Body of pancreas (tissue), 4 donors: ENCODE measurements around the gene NSD2. TPM values are rescaled to one million over a fixed set of nuclear protein-coding genes. Genes with fewer than 3 reads are reported as not detected.

Experiments used
- ATAC-seq: fragments of 150-250 bp; one replicate; pipeline ENCODE4 v1.9.1; 2016
- DNase-seq, 4 donors: peaks; one replicate each; pipeline ENCODE4 v3.0.0-alpha.2; 2019
- H3K27ac ChIP-seq, 4 donors: fragments of 200-600 bp; sonication (generic); 1 replicate in 3 of 4; 2 replicates in 1 of 4; pipeline versions ENCODE4 v1.5.1 to v1.6.1; 2016 to 2019; ENCODE audit warnings: mild to moderate bottlenecking in 1 of 4, mixed read lengths in 1 of 4, moderate library complexity in 1 of 4
- H3K27me3 ChIP-seq, 2 donors: fragments of 200-600 bp; sonication (generic); one replicate each; pipeline ENCODE4 v1.6.0; 2016; ENCODE audit warnings: mild to moderate bottlenecking in 1 of 2
- H3K36me3 ChIP-seq, 2 donors: fragments of 200-600 bp; sonication (generic); replicated peaks in 1 of 2; 2 replicates each; pipeline ENCODE4 v1.5.1; 2016; ENCODE audit warnings: low read depth in 2 of 2; ENCODE audit not compliant: insufficient read depth in 1 of 2
- H3K4me1 ChIP-seq: fragments of 200-600 bp; sonication (generic); one replicate; pipeline ENCODE4 v1.6.0; 2016
- H3K4me3 ChIP-seq, 2 donors: fragments of 200-600 bp; sonication (generic); 1 replicate in 1 of 2; 2 replicates in 1 of 2; pipeline ENCODE4 v1.5.1; 2016 to 2019
- H3K9me3 ChIP-seq, 3 donors: fragments of 200-600 bp; sonication (generic); 1 replicate in 2 of 3; 2 replicates in 1 of 3; pipeline ENCODE4 v1.5.1; 2016
- POLR2A ChIP-seq, 3 donors: fragments of 450-650 bp; IDR thresholded peaks; one replicate each; pipeline ENCODE4 v1.6.1; 2016; ENCODE audit warnings: antibody characterized with exemption in 3 of 3, mild to moderate bottlenecking in 2 of 3
- WGBS, 2 donors: methylation state at CpG; one replicate each; pipeline ENCODE4 v1.1.5; 2017; 5-methylcytosine and 5-hydroxymethylcytosine counted together
- intact Hi-C: fragments of 100-400 bp; cut with DNase I; formaldehyde crosslinking; loops from one replicate; pipeline ENCODE4 v1.15.1; 2023
- total RNA-seq, 2 donors: library from RNA; depleted of rRNA; stranded (reverse); fragments of >200 nt; gene quantifications; one replicate each; pipeline ENCODE4 v1.1.0, GENCODE V29; 2016
- TF ChIP-seq, protein P1 (sequence below), 7 experiments: fragments of 450-650 bp in 4 of 7; fragments of 200-600 bp in 3 of 7; sonication (generic) in 3 of 7; IDR thresholded peaks; one replicate each; pipeline ENCODE4 v1.5.1; 2016 to 2019; ENCODE audit warnings: antibody characterized with exemption in 7 of 7

The NSD2 gene
- total RNA-seq, 2 donors from 2014 or later: 38.1 to 40.2 TPM

GRCh38 chr4:1974840-1975239 lies 103.6 kb downstream of the NSD2 start:
- no peak for DNase-seq
- H3K9me3 ChIP-seq: no peaks in the 10 kb centered on the region

DNA sequence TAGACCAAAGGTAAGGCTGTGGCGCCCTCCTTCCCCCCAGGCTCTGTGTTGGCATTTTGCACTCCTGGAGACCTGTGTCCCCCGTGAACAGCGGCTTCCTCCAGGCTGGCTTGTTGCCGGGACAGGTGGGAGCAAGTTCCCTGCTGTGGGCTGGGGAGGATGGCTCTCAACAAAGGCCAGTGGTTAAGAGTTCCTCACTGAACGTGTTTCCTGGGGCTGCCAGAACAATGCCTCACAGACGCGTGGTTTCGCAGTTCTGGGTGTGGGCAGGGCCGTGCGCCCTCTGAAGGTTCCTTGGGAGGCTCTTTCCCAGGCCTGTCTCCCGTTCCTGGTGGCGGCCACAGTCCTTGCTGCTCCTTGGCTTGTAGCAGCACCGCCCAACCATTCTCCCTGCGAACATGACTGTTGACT lies 104.2 kb downstream of the NSD2 start:
- no peak overlapping the region for H3K4me3 ChIP-seq
- intact Hi-C loops: no loop called here
- ATAC-seq: no peak
- DNase-seq: peak in 1 of 4 donors; percentile 4
- no peaks in the 10 kb centered on the region for H3K4me1 ChIP-seq
- H3K36me3 ChIP-seq: peaks cover 0 to 13% of the 10 kb centered on the region in 2 donors
- H3K27ac ChIP-seq: no peak overlapping the region
- no peaks in the 10 kb centered on the region for H3K27me3 ChIP-seq
- no peaks in the 10 kb centered on the region for H3K9me3 ChIP-seq
- no peak for TF ChIP-seq POLR2A (IDR thresholded peaks at IDR 0.05)
- TF ChIP-seq, protein P1, sequence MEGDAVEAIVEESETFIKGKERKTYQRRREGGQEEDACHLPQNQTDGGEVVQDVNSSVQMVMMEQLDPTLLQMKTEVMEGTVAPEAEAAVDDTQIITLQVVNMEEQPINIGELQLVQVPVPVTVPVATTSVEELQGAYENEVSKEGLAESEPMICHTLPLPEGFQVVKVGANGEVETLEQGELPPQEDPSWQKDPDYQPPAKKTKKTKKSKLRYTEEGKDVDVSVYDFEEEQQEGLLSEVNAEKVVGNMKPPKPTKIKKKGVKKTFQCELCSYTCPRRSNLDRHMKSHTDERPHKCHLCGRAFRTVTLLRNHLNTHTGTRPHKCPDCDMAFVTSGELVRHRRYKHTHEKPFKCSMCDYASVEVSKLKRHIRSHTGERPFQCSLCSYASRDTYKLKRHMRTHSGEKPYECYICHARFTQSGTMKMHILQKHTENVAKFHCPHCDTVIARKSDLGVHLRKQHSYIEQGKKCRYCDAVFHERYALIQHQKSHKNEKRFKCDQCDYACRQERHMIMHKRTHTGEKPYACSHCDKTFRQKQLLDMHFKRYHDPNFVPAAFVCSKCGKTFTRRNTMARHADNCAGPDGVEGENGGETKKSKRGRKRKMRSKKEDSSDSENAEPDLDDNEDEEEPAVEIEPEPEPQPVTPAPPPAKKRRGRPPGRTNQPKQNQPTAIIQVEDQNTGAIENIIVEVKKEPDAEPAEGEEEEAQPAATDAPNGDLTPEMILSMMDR (IDR thresholded peaks at IDR 0.05): no peak
- WGBS, 2 donors: 88 to 97% methylated on average over 12 to 14 of the region's 14 CpGs

More at GRCh38 chr4:1974840-1975239, 103.6 kb downstream of the NSD2 start:
- Histone ChIP-seq H3K4me1 (no peaks in the 10 kb centered on the region), H3K27me3 (no peaks in the 10 kb centered on the region), H3K27ac (no peak overlapping the region), H3K36me3 (peaks cover 0 to 13% of the 10 kb centered on the region in 2 donors), H3K4me3 (no peak overlapping the region)
- intact Hi-C loops: no loop called here
- TF ChIP-seq, protein P1 (IDR thresholded peaks at IDR 0.05): no peak
- TF ChIP-seq POLR2A (IDR thresholded peaks at IDR 0.05): no peak
- 89 to 94% methylated on average over 8 of the region's 8 CpGs for WGBS, 2 donors
- ATAC-seq: no peak

DNA sequence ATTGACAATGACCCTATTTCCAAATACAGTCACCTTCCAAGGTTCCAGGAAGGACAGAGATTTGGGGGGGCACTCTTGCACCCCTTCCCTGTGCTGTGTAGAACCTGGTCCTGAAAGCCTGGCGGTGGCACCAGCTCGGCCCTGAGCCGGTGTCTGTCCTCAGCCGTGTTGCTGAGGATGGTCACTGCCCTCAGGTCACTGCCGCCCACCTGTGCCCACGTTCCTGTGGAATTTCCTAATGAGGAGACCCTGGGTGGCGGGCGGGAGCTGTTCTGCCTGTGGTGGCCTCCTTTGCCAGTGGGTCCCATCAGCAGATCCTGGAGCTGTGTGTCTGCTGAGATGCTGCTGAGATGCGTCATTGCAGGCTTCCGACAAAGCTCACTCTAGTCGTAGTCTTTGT lies 104.7 kb downstream of the NSD2 start:
- Histone ChIP-seq H3K9me3 (no peaks in the 10 kb centered on the region), H3K4me3 (no peak overlapping the region), H3K27me3 (no peaks in the 10 kb centered on the region), H3K27ac (no peak overlapping the region), H3K36me3 (peaks cover 0 to 13% of the 10 kb centered on the region in 2 donors), H3K4me1 (no peaks in the 10 kb centered on the region)
- 96 to 97% methylated on average over 11 of the region's 11 CpGs for WGBS, 2 donors
- peak in 1 of 4 donors; percentile 5 for DNase-seq
- ATAC-seq: no peak
- no peak for TF ChIP-seq POLR2A (IDR thresholded peaks at IDR 0.05)
- TF ChIP-seq, protein P1 (IDR thresholded peaks at IDR 0.05): no peak
- intact Hi-C loops: no loop called here

DNA sequence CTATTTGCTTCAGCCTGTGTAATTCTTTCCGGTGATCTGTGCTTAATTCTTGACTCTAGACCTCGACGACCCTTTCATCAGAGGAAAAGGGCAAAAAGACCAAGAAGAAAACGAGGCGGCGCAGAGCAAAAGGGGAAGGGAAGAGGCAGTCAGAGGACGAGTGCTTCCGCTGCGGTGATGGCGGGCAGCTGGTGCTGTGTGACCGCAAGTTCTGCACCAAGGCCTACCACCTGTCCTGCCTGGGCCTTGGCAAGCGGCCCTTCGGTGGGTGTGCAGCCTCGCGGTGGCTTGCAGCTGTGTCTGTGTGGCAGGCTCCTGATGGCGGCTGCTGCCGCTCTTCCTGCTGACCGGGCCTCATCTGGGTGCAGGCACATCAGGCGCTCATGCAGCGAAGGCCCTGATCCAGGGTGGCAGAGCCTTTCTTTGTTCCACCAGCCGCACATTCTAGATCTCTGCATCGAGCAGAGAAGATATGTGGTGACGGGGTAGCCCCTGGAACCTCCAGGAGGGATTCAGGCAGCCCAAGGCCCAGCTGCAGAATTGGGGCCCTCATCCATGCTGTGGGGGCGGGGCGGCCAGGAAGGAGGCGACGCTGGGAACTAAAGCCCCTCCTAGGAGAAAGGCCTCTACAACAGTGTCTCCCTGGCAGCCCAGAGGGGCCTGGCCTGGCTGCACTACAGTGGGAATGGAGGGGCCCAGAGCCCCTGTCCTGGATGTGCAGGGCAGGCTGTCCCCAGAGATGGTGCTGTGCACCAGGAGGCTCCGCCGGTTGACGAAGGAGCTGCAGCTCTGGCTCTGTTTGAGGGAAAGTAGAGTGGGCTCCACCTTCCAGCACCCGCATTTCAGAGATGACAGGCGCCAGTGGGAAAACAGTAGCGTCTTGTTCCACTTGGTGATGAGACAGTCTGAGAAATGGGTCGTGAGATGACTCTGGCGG lies 105.5 kb downstream of the NSD2 start:
- intact Hi-C loops: no loop called here
- Histone ChIP-seq H3K9me3 (no peaks in the 10 kb centered on the region), H3K36me3 (peaks cover 0 to 15% of the 10 kb centered on the region in 2 donors), H3K4me3 (no peak overlapping the region), H3K4me1 (no peaks in the 10 kb centered on the region), H3K27me3 (no peaks in the 10 kb centered on the region), H3K27ac (no peak overlapping the region)
- WGBS, 2 donors: 94% methylated on average over 19 to 35 of the region's 35 CpGs
- ATAC-seq (no peak), DNase-seq (peak in 1 of 4 donors; percentile 9)
- no peak for TF ChIP-seq POLR2A (IDR thresholded peaks at IDR 0.05)
- TF ChIP-seq, protein P1 (IDR thresholded peaks at IDR 0.05): no peak
